Raji (cell line): Measurements from ENCODE around the gene MYBPC2.
A peak's percentile ranks its signal among the peaks of the same experiment; 100 is the strongest.

Experiments used
- POLR2A ChIP-seq: IDR thresholded peaks from 2 replicates; pipeline ENCODE4 v1.6.1; 2011; ENCODE audit warnings: low read depth, low read length, control low read depth; ENCODE audit not compliant: insufficient read depth

MYBPC2 gene

DNA sequence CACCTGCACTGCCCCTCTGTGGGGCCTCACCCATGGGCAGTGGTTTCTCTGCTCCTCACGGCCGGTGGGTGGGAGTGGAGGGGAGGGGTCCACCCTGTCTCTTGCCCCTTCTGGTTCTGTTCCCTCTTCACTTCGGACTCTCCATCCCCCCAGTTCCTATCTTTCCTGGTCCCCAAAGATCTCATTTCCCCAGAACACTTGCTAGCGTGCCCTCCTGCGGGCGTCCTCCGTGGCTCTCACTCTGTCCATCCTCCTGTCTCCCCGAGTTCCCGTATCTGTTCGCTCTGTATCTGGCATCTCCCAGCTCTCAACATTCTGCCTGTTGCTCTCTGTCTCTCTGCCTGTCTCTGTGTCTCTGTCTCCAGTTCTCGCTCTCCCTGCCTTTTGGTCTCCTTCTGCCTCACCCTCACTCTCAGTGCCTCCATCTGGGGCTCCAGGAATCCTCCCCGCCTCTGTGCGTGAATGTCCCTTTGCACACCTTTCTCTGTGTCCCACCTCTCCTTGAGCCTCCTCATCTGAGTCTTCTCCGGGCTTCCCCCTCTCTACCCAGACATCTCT, 13.6 kb upstream of the MYBPC2 start:
- no peak; the same call in 1 of the 2 replicates for TF ChIP-seq POLR2A

DNA sequence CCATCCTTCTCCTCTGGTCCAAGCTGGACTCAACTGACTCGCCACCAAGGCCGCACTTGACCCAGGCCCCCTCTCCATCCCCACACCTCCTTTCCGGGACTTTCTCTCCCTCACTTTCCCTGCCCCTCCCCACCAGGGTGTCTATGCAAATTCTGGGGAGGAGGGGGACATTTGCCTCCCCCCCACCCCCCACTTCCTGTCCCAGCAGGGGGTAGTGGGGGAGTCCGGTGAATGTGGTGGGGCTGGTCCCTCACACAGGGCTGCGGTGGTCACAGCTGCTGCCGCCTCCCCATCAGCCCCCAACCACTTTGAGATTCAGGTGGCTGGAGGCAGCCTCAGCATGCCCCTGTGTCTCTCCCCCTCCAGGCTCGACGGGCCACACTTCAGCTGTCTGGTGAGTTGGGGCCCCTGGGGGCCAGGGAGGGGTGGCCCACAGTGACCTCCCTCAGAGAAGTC, 13.1 kb upstream of the MYBPC2 start:
- peak; percentile 74 for TF ChIP-seq POLR2A

DNA sequence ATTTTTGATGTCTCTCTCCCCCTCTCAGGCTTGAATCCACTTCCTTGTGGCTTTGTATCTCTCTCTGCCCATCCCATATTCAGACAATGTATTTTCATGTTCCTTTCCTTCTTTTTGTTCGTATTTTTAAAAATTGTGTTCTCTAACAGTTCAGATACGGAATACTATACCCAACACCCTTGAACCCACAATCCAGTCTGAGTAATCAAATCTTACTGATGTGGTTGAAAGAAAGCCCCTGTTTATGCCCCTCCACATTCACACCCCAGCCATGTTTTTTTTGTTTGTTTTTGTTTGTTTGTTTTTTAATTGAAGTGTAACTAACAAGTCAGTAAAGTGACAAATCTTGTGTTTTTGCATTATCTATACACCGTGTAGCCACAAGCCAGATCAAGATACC, 12.6 kb upstream of the MYBPC2 start:
- no peak for TF ChIP-seq POLR2A

DNA sequence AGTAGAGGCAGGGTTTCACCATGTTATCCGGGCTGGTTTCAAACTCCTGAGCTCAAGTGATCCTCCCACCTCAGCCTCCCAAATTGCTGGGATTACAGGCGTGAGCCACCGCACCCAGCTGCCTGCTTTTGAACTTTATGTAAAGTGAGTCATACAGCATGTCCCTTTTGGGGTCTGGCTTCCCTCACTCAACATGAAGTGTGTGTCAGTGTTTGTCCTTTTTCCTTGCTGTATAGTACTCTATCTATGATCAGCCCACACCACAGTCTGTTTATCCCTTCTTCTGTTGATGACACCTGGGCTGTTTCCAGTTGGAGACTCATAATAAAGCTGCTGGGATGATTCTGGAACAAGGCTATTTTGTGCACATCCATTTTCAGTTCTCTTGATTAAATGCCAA, 11.9 kb upstream of the MYBPC2 start:
- no peak for TF ChIP-seq POLR2A

DNA sequence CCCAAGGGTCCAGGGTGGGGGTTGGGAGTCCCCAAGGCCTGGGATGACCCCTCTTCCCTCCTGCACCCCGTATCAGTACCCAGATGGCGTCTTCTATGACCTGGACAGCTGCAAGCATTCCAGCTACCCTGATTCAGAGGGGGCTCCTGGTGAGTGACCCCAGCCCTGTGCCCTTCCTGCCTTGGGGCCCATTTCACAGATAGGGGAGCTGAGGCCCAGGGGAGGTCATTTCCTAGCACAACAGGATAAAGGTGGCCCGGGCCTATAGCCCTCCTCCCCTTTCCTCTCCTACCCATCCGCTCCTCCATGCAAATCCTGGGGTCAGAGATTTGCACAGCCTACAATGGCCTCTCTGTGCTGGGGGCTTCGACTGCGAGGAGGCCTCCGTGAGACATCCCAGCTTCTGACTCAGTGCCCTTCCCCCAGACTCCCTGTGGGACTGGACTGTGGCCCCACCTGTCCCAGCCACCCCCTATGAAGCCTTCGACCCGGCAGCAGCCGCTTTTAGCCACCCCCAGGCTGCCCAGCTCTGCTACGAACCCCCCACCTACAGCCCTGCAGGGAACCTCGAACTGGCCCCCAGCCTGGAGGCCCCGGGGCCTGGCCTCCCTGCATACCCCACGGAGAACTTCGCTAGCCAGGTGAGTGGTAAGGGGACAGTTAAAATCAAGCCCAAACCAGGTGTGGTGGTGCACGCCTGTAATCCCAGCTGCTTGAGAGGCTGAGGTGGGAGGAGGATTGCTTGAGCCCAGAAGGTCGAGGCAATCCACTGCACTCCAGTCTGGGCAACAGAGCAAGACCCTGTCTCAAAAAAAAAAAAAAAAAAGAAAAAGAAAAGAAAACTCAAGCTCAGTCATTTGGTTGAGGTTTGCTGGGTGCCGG, 10.1 kb upstream of the MYBPC2 start:
- TF ChIP-seq POLR2A = no peak

DNA sequence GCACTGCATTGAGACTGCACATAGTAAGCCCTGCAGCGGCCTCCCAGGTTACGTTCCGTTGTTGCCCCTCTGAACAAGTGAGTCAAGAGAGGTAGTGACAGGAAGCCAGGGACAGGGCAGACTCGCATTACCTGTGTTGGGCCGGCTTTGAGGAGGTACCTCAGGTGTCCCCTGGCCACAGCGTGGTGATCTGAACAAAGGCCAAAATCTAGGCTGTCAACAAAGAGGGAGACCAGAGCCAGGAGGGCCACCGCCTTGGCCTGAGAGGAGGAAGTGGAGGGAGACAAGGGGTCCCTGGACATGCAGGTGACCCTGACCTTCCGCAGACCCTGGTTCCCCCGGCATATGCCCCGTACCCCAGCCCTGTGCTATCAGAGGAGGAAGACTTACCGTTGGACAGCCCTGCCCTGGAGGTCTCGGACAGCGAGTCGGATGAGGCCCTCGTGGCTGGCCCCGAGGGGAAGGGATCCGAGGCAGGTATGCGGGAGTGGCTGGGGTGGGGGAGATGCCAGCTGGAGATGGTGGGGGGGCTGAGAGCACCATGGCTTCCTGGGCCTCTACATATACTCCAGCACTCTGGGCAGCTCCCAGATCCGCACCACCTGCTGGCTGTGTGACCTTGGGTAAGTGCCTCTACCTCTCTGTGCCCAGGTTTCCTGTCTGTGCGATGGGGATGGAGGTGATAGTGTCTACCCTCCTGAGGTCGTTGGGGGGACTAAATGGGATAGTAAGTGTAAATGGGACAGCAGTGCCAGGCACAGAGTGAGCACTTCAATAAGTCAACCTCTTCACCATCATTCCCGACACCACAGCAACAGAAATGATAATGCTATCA, 9.2 kb upstream of the MYBPC2 start:
- no peak for TF ChIP-seq POLR2A

DNA sequence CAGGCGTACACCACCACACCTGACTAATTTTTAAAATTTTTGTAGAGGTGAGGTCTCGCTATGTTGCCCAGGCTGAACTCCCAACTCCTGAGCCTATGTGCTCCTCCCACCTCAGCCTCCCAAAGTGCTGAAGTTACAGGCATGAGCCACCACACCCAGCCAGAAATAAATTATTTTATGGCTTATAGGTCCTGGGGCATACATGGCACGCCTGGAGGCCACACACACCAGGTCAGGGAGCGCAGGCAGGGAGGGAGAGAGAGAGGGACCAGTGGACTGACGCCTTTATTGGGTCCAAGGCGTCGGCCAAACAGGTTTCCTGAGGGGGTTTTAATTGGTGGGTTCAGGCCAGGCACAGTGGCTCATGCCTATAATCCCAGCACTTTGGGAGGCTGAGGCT, 7.1 kb upstream of the MYBPC2 start:
- TF ChIP-seq POLR2A = no peak

DNA sequence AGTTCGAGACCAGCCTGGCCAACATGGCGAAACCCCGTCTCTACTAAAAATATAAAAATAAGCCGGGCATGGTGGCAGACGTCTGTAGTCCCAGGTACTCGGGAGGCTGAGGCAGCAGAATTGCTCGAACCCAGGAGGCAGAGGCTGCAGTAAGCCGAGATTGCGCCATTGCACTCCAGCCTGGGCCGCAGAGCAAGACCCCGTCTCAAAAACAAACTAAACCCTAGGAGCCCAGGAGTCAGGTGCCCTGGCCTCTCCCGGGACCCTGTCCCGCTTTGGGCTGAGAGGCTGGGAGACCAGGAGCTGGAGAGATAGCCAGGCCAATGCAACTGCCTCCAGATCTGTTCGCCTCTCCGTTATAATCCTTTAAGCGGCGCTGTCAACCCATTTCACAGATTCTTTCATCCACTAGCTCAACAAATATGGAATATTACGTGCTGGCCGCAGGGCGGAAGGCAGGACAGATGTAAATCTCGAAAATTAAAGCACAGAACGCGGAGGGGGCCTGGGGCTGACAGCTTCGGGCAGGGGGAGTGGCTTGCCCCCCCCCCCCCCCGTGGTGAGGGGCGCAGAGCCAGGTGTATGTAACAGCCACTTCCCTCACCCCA, 5.3 kb upstream of the MYBPC2 start:
- TF ChIP-seq POLR2A = no peak

DNA sequence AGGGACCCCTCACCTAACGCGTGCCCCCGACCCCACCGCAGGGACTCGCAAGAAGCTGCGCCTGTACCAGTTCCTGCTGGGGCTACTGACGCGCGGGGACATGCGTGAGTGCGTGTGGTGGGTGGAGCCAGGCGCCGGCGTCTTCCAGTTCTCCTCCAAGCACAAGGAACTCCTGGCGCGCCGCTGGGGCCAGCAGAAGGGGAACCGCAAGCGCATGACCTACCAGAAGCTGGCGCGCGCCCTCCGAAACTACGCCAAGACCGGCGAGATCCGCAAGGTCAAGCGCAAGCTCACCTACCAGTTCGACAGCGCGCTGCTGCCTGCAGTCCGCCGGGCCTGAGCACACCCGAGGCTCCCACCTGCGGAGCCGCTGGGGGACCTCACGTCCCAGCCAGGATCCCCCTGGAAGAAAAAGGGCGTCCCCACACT, 4.7 kb upstream of the MYBPC2 start:
- no peak for TF ChIP-seq POLR2A

DNA sequence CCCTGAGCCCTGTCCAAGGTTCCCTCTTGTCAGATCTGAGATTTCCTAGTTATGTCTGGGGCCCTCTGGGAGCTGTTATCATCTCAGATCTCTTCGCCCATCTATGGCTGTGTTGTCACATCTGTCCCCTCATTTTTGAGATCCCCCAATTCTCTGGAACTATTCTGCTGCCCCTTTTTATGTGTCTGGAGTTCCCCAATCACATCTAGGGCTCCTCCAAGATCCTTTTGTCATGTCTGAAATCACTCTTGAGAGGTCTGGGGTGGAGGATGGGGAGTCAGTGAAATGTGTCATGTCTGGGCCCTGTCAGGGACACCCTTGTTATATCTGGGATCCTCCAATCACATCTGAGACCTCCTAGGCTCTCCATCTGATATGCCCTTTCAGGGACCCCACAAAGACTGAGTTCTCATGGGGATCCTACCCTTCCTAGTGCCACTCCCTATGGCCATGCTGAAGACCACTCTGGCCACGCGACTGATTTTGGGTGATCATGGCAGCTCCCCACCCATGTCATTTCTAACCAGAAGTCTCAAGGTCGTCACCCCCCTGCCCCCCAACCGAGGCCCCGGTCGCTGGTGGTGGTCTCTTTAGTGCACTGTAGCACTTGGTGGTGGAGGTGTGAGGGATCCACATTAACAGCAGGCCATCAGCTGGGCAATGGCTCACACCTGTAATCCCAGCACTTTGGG, 3.8 kb upstream of the MYBPC2 start:
- TF ChIP-seq POLR2A = no peak

DNA sequence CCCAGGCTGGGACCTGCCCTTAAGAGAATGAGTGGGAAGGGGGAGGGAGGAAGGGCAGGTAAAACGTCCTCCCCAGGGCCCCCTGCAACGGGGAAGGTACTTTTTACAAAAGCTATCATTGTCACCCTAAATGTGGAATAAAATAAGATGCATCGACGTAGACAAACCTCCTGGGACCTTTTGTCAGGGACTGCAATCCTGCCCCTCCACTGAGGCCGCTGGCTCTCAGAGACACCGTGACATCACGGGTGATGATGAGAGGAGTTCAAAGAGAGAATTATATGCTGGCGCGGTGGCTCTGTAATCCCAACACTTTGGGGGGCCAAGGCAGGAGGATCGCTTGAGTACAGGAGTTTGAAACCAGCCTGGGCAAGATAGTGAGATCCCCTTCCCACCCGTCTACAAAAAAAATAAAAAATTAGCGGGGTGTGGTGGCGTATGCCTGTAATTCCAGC, 1.8 kb upstream of the MYBPC2 start:
- no peak for TF ChIP-seq POLR2A

DNA sequence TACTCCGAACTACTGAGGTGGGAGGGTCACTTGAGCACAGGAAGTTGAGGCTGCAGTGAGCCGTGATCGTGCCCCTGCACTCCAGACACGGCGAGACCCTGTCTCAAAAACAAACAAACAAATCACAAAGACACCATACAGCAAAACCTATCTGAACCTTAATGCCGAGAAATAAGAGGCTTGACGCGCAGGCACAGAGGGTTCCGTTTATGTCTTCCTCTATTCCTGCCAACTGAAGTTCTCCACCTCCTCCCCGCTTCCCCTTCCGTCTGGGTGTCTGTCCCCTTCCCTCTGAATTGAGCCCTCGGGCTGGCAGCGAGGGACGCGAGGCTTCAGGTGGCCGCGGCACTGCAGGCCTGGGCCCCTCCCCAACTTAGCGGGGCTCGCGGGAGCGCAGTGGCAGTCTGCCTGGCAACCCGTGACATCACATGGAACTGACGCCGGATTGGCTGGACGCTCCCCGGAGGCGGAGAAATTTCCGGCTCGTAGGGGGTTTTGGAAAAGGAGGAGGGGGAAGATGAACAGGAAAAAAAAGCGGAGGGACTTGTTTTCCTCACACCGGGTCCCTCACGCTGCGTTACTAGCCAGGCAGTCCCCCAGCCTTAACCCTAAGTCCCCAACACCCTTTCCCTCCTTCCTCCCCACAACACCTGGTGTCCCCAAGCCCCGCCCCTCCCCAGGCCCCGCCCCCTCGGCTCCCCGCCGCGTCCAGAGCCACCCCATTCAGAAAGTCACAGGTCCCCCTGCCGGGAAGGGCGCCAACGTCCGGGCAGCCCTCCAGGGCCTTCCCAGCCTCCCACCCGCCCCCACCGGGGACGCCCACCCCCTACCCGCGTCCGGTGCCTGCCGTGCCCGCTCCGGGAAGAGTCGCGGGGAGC, 1.1 kb upstream of the MYBPC2 start:
- TF ChIP-seq POLR2A = peak; percentile 80

DNA sequence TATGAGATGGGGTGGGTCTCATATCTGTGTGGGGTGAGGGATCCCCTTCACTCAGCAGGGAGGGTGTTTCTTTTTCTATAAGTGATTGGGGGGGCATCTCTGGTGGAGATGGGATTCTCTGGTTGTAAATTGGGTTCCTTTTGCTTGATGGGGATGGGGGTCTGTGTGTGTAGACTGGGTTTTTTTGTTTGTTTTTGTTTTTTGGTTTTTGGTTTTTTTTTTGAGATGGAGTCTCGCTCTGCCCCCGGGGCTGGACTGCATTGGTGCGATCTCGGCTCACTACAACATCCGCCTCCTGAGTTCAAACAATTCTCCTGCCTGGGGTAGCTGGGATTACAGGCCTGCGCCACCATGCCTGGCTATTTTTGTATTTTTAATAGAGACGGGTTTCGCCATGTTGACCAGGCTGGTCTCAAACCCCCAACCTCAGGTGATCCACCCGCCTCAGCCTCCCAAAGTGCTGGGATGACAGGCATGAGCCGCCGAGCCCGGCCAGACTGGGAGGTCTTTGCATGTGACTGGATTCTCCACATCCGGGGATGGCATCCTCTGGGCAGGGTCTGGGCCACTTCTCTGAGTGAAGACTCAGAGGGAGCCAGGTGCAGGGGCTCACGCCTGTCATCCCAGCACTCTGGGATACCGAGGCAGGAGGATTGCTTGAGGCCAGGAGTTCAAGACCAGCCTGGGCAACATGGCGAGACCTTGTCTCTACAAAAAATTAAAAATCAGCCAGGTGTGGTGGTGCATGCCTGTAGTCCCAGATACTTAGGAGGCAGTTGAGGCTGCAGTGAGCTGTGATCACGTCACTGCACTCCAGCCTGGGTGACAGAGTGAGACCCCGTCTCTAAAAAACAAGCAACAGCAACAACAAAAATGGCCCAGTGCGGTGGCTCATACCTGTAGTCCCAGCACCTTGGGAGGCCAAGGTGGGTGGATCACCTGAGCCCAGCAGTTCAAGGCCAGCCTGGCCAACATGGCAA, 799 bp downstream of the MYBPC2 start:
- TF ChIP-seq POLR2A = no peak

DNA sequence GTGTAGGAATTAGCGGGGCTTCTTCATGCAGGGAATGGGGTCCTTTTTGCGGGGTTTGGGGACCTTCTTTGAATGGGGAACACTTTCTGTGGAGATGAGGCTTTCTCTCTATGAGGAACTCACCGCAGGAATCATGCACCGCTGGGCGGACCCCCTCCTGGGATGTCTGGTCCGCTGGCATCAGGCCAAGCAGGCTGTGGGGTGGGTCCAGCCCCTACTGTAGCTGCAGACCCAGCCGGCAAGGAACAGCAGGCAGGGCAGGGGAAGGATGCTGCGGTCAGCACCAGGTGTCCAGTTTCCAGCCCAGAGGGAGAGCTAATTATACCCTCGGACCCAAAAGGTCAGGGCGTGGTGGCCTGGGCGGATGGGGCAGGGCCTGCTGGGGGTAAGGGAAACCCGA, 1.8 kb downstream of the MYBPC2 start:
- no peak for TF ChIP-seq POLR2A
